ENCODE data around the gene HSPG2.

GRCh38 chr1:21848524-21849174, 88.5 kb downstream of the HSPG2 start:
- no peak for TF ChIP-seq POLR2AphosphoS5 (IDR thresholded peaks at IDR 0.05; ENCODE audit: low read depth)
- TF ChIP-seq CTCF (IDR thresholded peaks at IDR 0.05; ENCODE audit: insufficient read depth, low read length), result no peak
- TF ChIP-seq GABPA (IDR thresholded peaks at IDR 0.05; ENCODE audit: low read depth), result no peak
- no peak for TF ChIP-seq REST (IDR thresholded peaks at IDR 0.05; ENCODE audit: insufficient replicate concordance, low read depth)
